Astrocyte (in vitro differentiated cells and primary cell): ENCODE measurements around the gene NFRKB. TPM values are rescaled to one million over a fixed set of nuclear protein-coding genes. Genes with fewer than 3 reads are reported as not detected.

ENCODE experiments used
- DNase-seq: peaks from one replicate; pipeline ENCODE4 v3.0.0-alpha.2; 2010; ENCODE audit warnings: low read depth
- FAIRE-seq: peaks from 2 replicates; lab custom pipeline; 2011; peaks lifted over from hg19 to GRCh38; lab: Jason Lieb, UNC
- H2AFZ ChIP-seq: 2 replicates; pipeline ENCODE4 v1.6.0; 2012; ENCODE audit warnings: low read depth, low read length, inconsistent platforms
- H3K27ac ChIP-seq: 2 replicates; pipeline ENCODE4 v1.5.1; 2011; ENCODE audit warnings: low read depth, low read length, inconsistent platforms
- H3K27me3 ChIP-seq: 2 replicates; pipeline ENCODE4 v1.6.0; 2011; ENCODE audit warnings: low read length, inconsistent platforms; ENCODE audit not compliant: insufficient read depth
- H3K36me3 ChIP-seq: 2 replicates; pipeline ENCODE4 v1.5.1; 2011; ENCODE audit warnings: low read length, inconsistent platforms; ENCODE audit not compliant: insufficient read depth
- H3K4me1 ChIP-seq: 2 replicates; pipeline ENCODE4 v1.5.1; 2011; ENCODE audit warnings: low read length, inconsistent platforms; ENCODE audit not compliant: insufficient read depth
- H3K4me2 ChIP-seq: 2 replicates; pipeline ENCODE4 v1.6.0; 2012; ENCODE audit warnings: low read length, inconsistent platforms
- H3K4me3 ChIP-seq: 2 replicates; pipeline ENCODE4 v1.5.1; 2011; ENCODE audit warnings: low read depth, mild to moderate bottlenecking, low read length, inconsistent platforms; ENCODE audit not compliant: insufficient read depth
- H3K79me2 ChIP-seq: 2 replicates; pipeline ENCODE4 v1.6.0; 2012; ENCODE audit warnings: mild to moderate bottlenecking, low read length, inconsistent platforms; ENCODE audit not compliant: insufficient read depth
- H3K9ac ChIP-seq: 2 replicates; pipeline ENCODE4 v1.6.0; 2012; ENCODE audit warnings: mild to moderate bottlenecking, low read length, inconsistent platforms
- H3K9me3 ChIP-seq: 2 replicates; pipeline ENCODE4 v1.5.1; 2012; ENCODE audit warnings: low read depth, mild to moderate bottlenecking, low read length, inconsistent platforms; ENCODE audit not compliant: insufficient read depth
- H4K20me1 ChIP-seq: 2 replicates; pipeline ENCODE4 v1.6.0; 2012; ENCODE audit warnings: low read length, inconsistent platforms; ENCODE audit not compliant: insufficient read depth
- H3K27ac Mint-ChIP-seq: one replicate; pipeline ENCODE4 v1.8.0; 2021; ENCODE audit warnings: mild to moderate bottlenecking, mixed read lengths; ENCODE audit not compliant: unreplicated experiment
- H3K27me3 Mint-ChIP-seq: one replicate; pipeline ENCODE4 v1.8.0; 2021; ENCODE audit warnings: low read depth, mixed read lengths; ENCODE audit not compliant: unreplicated experiment
- H3K36me3 Mint-ChIP-seq: one replicate; pipeline ENCODE4 v1.8.0; 2021; ENCODE audit warnings: low read depth, mixed read lengths; ENCODE audit not compliant: unreplicated experiment
- H3K4me1 Mint-ChIP-seq: one replicate; pipeline ENCODE4 v1.8.0; 2021; ENCODE audit warnings: low read depth, mixed read lengths; ENCODE audit not compliant: unreplicated experiment
- H3K4me3 Mint-ChIP-seq: one replicate; pipeline ENCODE4 v1.8.0; 2021; ENCODE audit warnings: mild to moderate bottlenecking, moderate library complexity, mixed read lengths; ENCODE audit not compliant: unreplicated experiment
- H3K9me3 Mint-ChIP-seq: one replicate; pipeline ENCODE4 v1.8.0; 2021; ENCODE audit warnings: mild to moderate bottlenecking, mixed read lengths; ENCODE audit not compliant: unreplicated experiment
- CTCF ChIP-seq: IDR thresholded peaks from 2 replicates; pipeline ENCODE4 v1.5.1; 2011; ENCODE audit warnings: low read depth, mild to moderate bottlenecking, inconsistent platforms, low read length, moderate library complexity; ENCODE audit not compliant: insufficient read depth
- EZH2 ChIP-seq: IDR thresholded peaks from 2 replicates; pipeline ENCODE4 v1.6.1; 2012; ENCODE audit warnings: mild to moderate bottlenecking, low read length, inconsistent platforms; ENCODE audit not compliant: insufficient read depth
- total RNA-seq: library from RNA; stranded (reverse); gene quantifications from 2 replicates; pipeline ENCODE4 v1.2.1, GENCODE V29; 2021

Gene NFRKB
- total RNA-seq, 1 donor from 2014 or later, result 24.9 TPM

- Histone ChIP-seq H3K4me1 (no peaks in the 10 kb centered on the region), H3K9ac (no peak overlapping the region), H2AFZ (no peak overlapping the region), H3K4me3 (no peak overlapping the region), H3K36me3 (peaks cover 7% of the 10 kb centered on the region), H3K9me3 (no peaks in the 10 kb centered on the region), H4K20me1 (peaks cover 3% of the 10 kb centered on the region), H3K27ac (no peak overlapping the region), H3K79me2 (no peaks in the 10 kb centered on the region), H3K27me3 (no peaks in the 10 kb centered on the region), H3K4me2 (no peak overlapping the region)
- H3K9me3 Mint-ChIP-seq, result no peaks in the 10 kb centered on the region
- DNase-seq (no peak), FAIRE-seq (no peak)
- TF ChIP-seq EZH2 (no peak), CTCF (no peak)
- no peaks in the 10 kb centered on the region for H3K4me1 Mint-ChIP-seq
- no peaks in the 10 kb centered on the region for H3K27me3 Mint-ChIP-seq
- H3K36me3 Mint-ChIP-seq, result peaks cover 3% of the 10 kb centered on the region
- no peak overlapping the region for H3K4me3 Mint-ChIP-seq
- no peak overlapping the region for H3K27ac Mint-ChIP-seq
Observed at GRCh38 chr11:129922674-129923073, 27.3 kb upstream of the NFRKB start.

GRCh38 chr11:129918361-129918760, 23.0 kb upstream of the NFRKB start:
- no peaks in the 10 kb centered on the region for H3K79me2 ChIP-seq
- H3K4me1 ChIP-seq, result no peaks in the 10 kb centered on the region
- Mint-ChIP-seq H3K4me3 (no peak overlapping the region), H3K9me3 (no peaks in the 10 kb centered on the region), H3K36me3 (peaks cover 6% of the 10 kb centered on the region), H3K27ac (no peak overlapping the region), H3K4me1 (no peaks in the 10 kb centered on the region), H3K27me3 (no peaks in the 10 kb centered on the region)
- H3K9me3 ChIP-seq, result no peaks in the 10 kb centered on the region
- no peak overlapping the region for H3K27ac ChIP-seq
- H3K4me2 ChIP-seq, result no peak overlapping the region
- FAIRE-seq (no peak), DNase-seq (no peak)
- TF ChIP-seq CTCF (no peak), EZH2 (no peak)
- no peaks in the 10 kb centered on the region for H3K27me3 ChIP-seq
- no peak overlapping the region for H2AFZ ChIP-seq
- H3K36me3 ChIP-seq, result peaks cover 12% of the 10 kb centered on the region
- H3K9ac ChIP-seq, result no peak overlapping the region
- H4K20me1 ChIP-seq, result peaks cover 3% of the 10 kb centered on the region
- no peak overlapping the region for H3K4me3 ChIP-seq

GRCh38 chr11:129917231-129917630, 21.9 kb upstream of the NFRKB start:
- Histone ChIP-seq H3K36me3 (peaks cover 12% of the 10 kb centered on the region), H3K4me1 (no peaks in the 10 kb centered on the region), H3K9ac (no peak overlapping the region), H3K27ac (no peak overlapping the region), H3K4me3 (no peak overlapping the region), H3K4me2 (no peak overlapping the region), H3K27me3 (no peaks in the 10 kb centered on the region), H2AFZ (no peak overlapping the region), H3K79me2 (no peaks in the 10 kb centered on the region), H4K20me1 (no peaks in the 10 kb centered on the region), H3K9me3 (no peaks in the 10 kb centered on the region)
- Mint-ChIP-seq H3K27me3 (no peaks in the 10 kb centered on the region), H3K4me3 (no peak overlapping the region), H3K4me1 (no peaks in the 10 kb centered on the region), H3K27ac (no peak overlapping the region), H3K36me3 (peaks cover 6% of the 10 kb centered on the region), H3K9me3 (no peaks in the 10 kb centered on the region)
- DNase-seq, result peak; percentile 23
- TF ChIP-seq EZH2 (no peak), CTCF (no peak)
- FAIRE-seq, result no peak
